HepG2 (cell line): ENCODE results near the gene RNF10.

Source experiments
- GABPA ChIP-seq, 2 experiments: IDR thresholded peaks; 2 replicates each; pipeline ENCODE4 v1.6.1; 2011 to 2016; ENCODE audit warnings: low read depth in 2 of 2, low read length in 1 of 2, missing biosample characterization in 1 of 2, missing genetic modification characterization in 1 of 2
- JUN ChIP-seq: sonication (generic); formaldehyde crosslinking; IDR thresholded peaks from 2 replicates; pipeline ENCODE4 v1.4.0; 2020; ENCODE audit warnings: mild to moderate bottlenecking, missing genetic modification reagents
- MAF1 ChIP-seq: sonication (generic); formaldehyde crosslinking; IDR thresholded peaks from 2 replicates; pipeline ENCODE4 v1.5.0; 2020; ENCODE audit warnings: missing genetic modification reagents, borderline replicate concordance
- MZF1 ChIP-seq: sonication (generic); formaldehyde crosslinking; IDR thresholded peaks from 2 replicates; pipeline ENCODE4 v1.8.1; 2023; ENCODE audit warnings: mild to moderate bottlenecking, missing genetic modification reagents, borderline replicate concordance
- POLR2A ChIP-seq, 2 experiments: IDR thresholded peaks; 2 replicates each; pipeline ENCODE4 v1.6.1; 2011; ENCODE audit warnings: low read depth in 2 of 2, low read length in 2 of 2, mild to moderate bottlenecking in 1 of 2, moderate library complexity in 1 of 2; ENCODE audit not compliant: insufficient read depth in 1 of 2
- ZNF570 ChIP-seq: sonication (generic); formaldehyde crosslinking; IDR thresholded peaks from 2 replicates; pipeline ENCODE4 v1.4.0; 2020; ENCODE audit warnings: mild to moderate bottlenecking, missing genetic modification reagents, borderline replicate concordance

GRCh38 chr12:120544691-120545090 lies 10.5 kb downstream of the RNF10 start:
- TF ChIP-seq POLR2A (IDR thresholded peaks at IDR 0.05; ENCODE audit: insufficient read depth in 1 of 2, low read depth in 2 of 2, low read length in 2 of 2) (no peak), MZF1 (CRISPR knock-in tag) (no peak), JUN (CRISPR knock-in tag) (no peak), MAF1 (CRISPR knock-in tag) (no peak), ZNF570 (CRISPR knock-in tag) (no peak), GABPA (IDR thresholded peaks at IDR 0.05; ENCODE audit: low read depth, low read length) (no peak), GABPA (CRISPR knock-in tag; IDR thresholded peaks at IDR 0.05; ENCODE audit: low read depth) (no peak)
